Activated naive CD4-positive, alpha-beta T cell treated with anti-CD3 and anti-CD28 coated beads, Interleukin-2, amount 10 ng/mL, durations not matched to agents 7 days and 5 days (primary cell): Measurements from ENCODE around the gene FFAR3.

ENCODE experiments used
- CTCF ChIA-PET: fragments of 350-600 bp; sonication (Branson Sonifier 250); formaldehyde crosslinking; loops from one replicate; lab custom pipeline; 2021; ENCODE audit warnings: antibody characterized with exemption; lab: Charles Lee
- DNase-seq: peaks from one replicate; pipeline ENCODE4 v3.0.0-alpha.2; 2020
- H3K27ac Mint-ChIP-seq: one replicate; pipeline ENCODE4 v1.8.0; 2021; ENCODE audit warnings: mild to moderate bottlenecking, moderate library complexity, mixed read lengths
- H3K27me3 Mint-ChIP-seq: one replicate; pipeline ENCODE4 v1.8.0; 2021; ENCODE audit warnings: mild to moderate bottlenecking, mixed read lengths
- H3K36me3 Mint-ChIP-seq: one replicate; pipeline ENCODE4 v1.8.0; 2021; ENCODE audit warnings: mixed read lengths
- H3K4me1 Mint-ChIP-seq: one replicate; pipeline ENCODE4 v1.8.0; 2021; ENCODE audit warnings: mixed read lengths
- H3K4me3 Mint-ChIP-seq: one replicate; pipeline ENCODE4 v1.8.0; 2021; ENCODE audit warnings: mild to moderate bottlenecking, moderate library complexity, mixed read lengths
- H3K9me3 Mint-ChIP-seq: one replicate; pipeline ENCODE4 v1.8.0; 2021; ENCODE audit warnings: mixed read lengths

FFAR3 gene

DNA sequence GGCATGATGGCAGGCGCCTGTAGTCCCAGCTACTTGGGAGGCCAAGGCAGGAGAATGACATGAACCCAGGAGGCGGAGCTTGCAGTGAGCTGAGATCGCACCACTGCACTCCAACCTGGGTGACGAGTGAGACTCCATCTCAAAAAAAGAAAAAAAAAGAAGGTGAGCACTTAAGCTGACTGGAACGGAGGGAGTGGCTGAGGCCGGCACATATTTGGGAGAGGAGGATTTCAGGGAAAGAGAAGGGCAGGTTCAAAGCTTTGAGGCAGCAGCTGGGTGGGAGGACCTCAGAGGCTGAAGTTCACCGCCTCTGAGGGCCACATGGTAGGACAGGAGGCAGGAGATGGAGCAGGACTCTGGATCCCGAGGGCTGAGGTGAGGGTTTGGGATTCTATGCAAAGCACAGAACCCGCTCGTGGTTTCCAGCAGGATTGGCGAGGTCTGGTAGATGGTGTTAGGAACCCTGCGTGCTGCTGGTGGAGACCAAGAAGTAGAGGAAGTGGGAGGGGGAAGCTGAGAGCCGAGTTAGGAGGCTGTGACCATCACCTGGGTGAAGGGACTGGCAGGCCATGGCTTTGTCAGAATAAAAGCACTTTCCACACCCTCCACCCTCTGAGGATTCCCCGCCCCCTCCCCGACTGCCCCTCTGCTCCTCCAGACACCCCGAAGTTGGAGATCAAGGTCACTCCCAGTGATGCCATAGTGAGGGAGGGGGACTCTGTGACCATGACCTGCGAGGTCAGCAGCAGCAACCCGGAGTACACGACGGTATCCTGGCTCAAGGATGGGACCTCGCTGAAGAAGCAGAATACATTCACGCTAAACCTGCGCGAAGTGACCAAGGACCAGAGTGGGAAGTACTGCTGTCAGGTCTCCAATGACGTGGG is 20.9 kb upstream of the FFAR3 start:
- peaks cover 10% of the 10 kb centered on the region for H3K4me1 Mint-ChIP-seq
- CTCF ChIA-PET: no interaction called here
- H3K9me3 Mint-ChIP-seq: no peaks in the 10 kb centered on the region
- H3K36me3 Mint-ChIP-seq: no peaks in the 10 kb centered on the region
- H3K27me3 Mint-ChIP-seq: peaks cover 51% of the 10 kb centered on the region
- no peak overlapping the region for H3K27ac Mint-ChIP-seq
- H3K4me3 Mint-ChIP-seq: no peak overlapping the region
- no peak for DNase-seq

DNA sequence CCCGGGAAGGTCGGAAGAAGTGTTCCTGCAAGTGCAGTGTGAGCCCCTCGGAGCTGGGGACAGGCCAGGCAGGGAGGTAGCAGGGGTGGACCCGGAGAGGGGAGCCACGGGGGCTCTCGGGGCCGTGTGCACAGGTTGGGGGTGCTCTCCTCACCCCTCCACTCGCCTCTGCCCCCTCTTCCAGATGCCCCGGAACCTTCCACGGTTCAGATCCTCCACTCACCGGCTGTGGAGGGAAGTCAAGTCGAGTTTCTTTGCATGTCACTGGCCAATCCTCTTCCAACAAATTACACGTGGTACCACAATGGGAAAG is 20.3 kb upstream of the FFAR3 start:
- Mint-ChIP-seq H3K36me3 (no peaks in the 10 kb centered on the region), H3K27ac (no peak overlapping the region), H3K27me3 (peaks cover 53% of the 10 kb centered on the region), H3K9me3 (no peaks in the 10 kb centered on the region), H3K4me3 (no peak overlapping the region), H3K4me1 (peaks cover 5% of the 10 kb centered on the region)
- CTCF ChIA-PET: no interaction called here
- DNase-seq: no peak

DNA sequence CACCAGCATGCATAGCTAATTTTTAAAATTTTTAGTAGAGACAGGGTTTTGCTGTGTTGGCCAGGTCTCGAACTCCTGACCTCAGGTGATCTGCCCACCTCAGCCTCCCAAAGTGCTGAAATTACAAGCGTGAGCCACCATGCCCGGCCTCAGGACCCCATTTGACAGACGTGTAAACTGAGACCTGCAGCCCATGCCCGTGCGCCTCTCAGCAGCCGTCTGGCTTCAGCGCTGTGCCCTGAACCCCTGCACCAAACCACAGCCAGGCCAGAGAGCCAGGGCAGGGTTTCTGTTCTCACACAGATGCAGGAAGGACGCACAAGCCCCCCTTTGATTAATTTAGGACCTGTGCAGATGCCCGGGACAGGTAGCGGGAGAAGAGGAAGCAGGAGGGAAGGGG is 17.8 kb upstream of the FFAR3 start:
- Mint-ChIP-seq H3K9me3 (no peaks in the 10 kb centered on the region), H3K27ac (no peak overlapping the region), H3K4me1 (no peaks in the 10 kb centered on the region), H3K36me3 (no peaks in the 10 kb centered on the region), H3K4me3 (no peak overlapping the region), H3K27me3 (peaks cover 69% of the 10 kb centered on the region)
- no peak for DNase-seq
- CTCF ChIA-PET: no interaction called here

DNA sequence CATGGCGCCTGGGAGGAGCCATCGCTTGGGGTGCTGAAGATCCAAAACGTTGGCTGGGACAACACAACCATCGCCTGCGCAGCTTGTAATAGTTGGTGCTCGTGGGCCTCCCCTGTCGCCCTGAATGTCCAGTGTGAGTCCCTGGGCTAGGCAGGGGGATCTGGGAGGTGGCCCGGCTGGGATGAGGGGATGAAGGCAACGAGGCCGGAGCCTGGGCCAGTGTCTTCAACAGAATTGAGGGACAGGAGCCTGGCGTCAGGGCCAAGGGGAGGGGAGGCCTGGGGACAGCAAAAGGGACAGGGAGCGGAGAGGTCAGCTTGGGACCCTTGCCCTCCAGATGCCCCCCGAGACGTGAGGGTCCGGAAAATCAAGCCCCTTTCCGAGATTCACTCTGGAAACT is 17.3 kb upstream of the FFAR3 start:
- DNase-seq: no peak
- Mint-ChIP-seq H3K4me1 (peaks cover 4% of the 10 kb centered on the region), H3K36me3 (no peaks in the 10 kb centered on the region), H3K9me3 (no peaks in the 10 kb centered on the region), H3K27me3 (peaks cover 72% of the 10 kb centered on the region), H3K27ac (no peak overlapping the region), H3K4me3 (no peak overlapping the region)
- CTCF ChIA-PET: no interaction called here

DNA sequence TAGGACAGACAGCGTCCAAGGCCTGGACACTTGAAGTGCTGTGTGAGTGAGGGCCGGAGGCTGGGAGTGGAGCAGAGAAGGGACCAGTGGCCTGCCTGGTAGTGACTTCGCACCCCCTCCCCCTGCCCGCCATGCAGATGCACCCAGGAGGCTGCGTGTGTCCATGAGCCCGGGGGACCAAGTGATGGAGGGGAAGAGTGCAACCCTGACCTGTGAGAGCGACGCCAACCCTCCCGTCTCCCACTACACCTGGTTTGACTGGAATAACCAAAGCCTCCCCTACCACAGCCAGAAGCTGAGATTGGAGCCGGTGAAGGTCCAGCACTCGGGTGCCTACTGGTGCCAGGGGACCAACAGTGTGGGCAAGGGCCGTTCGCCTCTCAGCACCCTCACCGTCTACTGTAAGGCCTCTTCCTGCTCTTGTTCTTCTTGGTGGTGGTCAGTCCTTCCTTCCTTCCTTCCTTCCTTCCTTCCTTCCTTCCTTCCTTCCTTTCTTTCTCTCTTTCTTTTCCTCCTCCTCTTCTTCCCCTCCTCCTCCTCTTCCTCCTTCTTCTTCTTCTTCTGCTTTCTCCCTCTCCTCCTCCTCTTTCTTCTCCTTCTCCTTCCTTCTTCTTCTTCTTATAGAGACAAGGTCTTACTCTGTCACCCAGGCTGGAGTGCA is 16.6 kb upstream of the FFAR3 start:
- Mint-ChIP-seq H3K27me3 (peaks cover 76% of the 10 kb centered on the region), H3K4me1 (peaks cover 11% of the 10 kb centered on the region), H3K36me3 (no peaks in the 10 kb centered on the region), H3K27ac (no peak overlapping the region), H3K4me3 (no peak overlapping the region), H3K9me3 (no peaks in the 10 kb centered on the region)
- CTCF ChIA-PET: interaction anchor here (1.1 to 1.3 kb wide), 2 partner anchors 9 to 174 kb away, joined by 3 read pairs; no protein-coding TSS in a partner anchor
- DNase-seq: no peak

DNA sequence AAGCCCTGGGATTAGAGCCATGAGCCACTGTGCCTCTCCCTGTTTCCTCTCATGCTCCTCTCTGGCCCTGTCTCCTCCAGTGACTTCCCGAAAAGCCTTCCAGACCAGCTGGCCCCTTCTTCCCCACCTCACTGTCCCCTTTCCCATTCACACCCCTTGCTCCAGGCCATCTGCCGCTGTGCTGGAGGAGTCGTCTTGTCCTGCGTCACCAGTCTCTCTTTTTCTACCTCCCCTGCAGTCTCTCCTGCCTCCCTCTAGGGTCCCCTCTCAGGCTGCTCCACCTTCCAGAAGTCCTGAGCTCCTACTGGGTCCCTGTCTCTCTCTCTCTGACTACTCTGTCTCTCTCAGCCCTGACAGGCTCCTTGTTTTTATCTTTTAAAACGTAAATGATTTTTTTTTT is 15.8 kb upstream of the FFAR3 start:
- Mint-ChIP-seq H3K27ac (no peak overlapping the region), H3K36me3 (no peaks in the 10 kb centered on the region), H3K27me3 (peaks cover 79% of the 10 kb centered on the region), H3K4me1 (peaks cover 18% of the 10 kb centered on the region), H3K9me3 (no peaks in the 10 kb centered on the region), H3K4me3 (no peak overlapping the region)
- CTCF ChIA-PET: interaction anchor here (1.1 to 1.3 kb wide), 2 partner anchors 10 to 173 kb away, joined by 3 read pairs; no protein-coding TSS in a partner anchor
- DNase-seq: no peak

DNA sequence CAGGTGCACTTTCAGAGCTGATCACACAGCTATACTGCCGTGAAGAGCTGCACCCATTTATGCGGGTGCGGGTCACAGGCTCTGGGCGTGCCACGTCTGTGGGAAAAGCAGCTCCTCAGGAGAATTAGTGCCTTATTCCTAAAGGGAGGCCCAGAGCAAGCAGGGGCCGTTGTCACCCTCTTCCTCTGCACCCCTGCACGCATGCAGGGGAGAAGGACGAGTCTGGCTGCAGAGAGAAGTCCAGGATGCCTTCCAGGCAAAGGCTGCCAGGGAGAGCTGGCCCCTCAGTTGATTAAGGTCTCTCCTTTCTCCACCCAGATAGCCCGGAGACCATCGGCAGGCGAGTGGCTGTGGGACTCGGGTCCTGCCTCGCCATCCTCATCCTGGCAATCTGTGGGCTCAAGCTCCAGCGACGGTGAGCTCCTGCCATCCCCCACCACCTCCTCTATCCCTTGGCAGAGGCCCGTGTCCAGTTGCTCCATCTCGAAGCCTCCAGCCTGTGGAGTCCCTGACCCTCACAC is 13.7 kb upstream of the FFAR3 start:
- Mint-ChIP-seq H3K36me3 (no peaks in the 10 kb centered on the region), H3K27me3 (peaks cover 92% of the 10 kb centered on the region), H3K4me1 (peaks cover 33% of the 10 kb centered on the region), H3K27ac (no peak overlapping the region), H3K4me3 (no peak overlapping the region), H3K9me3 (no peaks in the 10 kb centered on the region)
- CTCF ChIA-PET: interaction anchor here (0.9 kb wide), 1 partner anchor 9 kb away, joined by 4 read pairs; no protein-coding TSS in a partner anchor
- no peak for DNase-seq

DNA sequence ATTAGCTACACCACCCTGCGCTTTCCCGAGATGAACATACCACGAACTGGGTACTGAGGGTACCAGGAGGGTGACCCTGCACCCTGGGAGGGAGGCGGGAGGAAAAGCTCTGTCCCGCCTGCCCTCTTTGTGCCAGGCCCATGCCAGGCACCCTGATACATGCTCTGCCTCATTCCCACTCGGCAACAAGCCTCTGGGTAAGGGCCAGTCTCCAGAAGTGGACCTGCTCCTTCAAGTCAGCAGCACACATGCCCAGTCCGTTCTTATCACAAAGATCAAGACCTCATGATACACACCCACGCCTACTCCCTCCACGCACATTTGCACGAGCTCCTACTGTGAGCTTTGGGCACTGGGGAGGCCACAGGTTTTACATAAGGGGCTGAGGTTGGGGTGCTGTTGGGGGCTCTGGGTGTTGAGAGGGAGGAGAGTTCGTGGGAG is 12.6 kb upstream of the FFAR3 start:
- Mint-ChIP-seq H3K27ac (no peak overlapping the region), H3K9me3 (no peaks in the 10 kb centered on the region), H3K4me3 (no peak overlapping the region), H3K36me3 (no peaks in the 10 kb centered on the region), H3K27me3 (peaks cover 94% of the 10 kb centered on the region), H3K4me1 (peaks cover 33% of the 10 kb centered on the region)
- DNase-seq: no peak
- CTCF ChIA-PET: interaction anchor here (2.2 kb wide), 1 partner anchor 192 kb away, joined by 5 read pairs; the partner anchor contains the start of gene FXYD5

DNA sequence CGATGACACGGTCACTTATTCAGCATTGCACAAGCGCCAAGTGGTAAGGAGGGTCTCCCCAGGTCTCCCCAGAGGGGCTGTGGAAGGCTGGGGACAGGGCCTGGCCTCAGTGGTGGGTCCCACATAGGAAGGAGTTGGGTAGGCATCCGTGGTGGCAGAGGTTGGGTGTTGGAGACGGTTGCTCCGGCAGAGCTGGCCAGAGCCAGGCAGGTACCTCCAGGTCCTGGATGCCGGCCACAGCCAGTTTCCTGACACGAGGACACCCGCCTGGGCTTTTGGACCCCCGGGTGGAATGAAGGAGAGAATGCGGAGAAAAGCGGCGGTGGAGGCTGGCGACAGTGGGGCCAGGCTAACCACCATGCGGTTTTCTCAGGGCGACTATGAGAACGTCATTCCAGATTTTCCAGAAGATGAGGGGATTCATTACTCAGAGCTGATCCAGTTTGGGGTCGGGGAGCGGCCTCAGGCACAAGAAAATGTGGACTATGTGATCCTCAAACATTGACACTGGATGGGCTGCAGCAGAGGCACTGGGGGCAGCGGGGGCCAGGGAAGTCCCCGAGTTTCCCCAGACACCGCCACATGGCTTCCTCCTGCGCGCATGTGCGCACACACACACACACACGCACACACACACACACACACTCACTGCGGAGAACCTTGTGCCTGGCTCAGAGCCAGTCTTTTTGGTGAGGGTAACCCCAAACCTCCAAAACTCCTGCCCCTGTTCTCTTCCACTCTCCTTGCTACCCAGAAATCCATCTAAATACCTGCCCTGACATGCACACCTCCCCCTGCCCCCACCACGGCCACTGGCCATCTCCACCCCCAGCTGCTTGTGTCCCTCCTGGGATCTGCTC is 11.8 kb upstream of the FFAR3 start:
- CTCF ChIA-PET: interaction anchor here (1.0 to 2.2 kb wide), 6 partner anchors 39 to 204 kb away, joined by 3 to 5 read pairs (median 5); partner anchors contain the start of gene FXYD5
- Mint-ChIP-seq H3K27me3 (peaks cover 94% of the 10 kb centered on the region), H3K4me1 (peaks cover 33% of the 10 kb centered on the region), H3K36me3 (no peaks in the 10 kb centered on the region), H3K27ac (peak overlapping the region; percentile 31), H3K4me3 (peak overlapping the region; percentile 4), H3K9me3 (no peaks in the 10 kb centered on the region)
- DNase-seq: peak; percentile 76

DNA sequence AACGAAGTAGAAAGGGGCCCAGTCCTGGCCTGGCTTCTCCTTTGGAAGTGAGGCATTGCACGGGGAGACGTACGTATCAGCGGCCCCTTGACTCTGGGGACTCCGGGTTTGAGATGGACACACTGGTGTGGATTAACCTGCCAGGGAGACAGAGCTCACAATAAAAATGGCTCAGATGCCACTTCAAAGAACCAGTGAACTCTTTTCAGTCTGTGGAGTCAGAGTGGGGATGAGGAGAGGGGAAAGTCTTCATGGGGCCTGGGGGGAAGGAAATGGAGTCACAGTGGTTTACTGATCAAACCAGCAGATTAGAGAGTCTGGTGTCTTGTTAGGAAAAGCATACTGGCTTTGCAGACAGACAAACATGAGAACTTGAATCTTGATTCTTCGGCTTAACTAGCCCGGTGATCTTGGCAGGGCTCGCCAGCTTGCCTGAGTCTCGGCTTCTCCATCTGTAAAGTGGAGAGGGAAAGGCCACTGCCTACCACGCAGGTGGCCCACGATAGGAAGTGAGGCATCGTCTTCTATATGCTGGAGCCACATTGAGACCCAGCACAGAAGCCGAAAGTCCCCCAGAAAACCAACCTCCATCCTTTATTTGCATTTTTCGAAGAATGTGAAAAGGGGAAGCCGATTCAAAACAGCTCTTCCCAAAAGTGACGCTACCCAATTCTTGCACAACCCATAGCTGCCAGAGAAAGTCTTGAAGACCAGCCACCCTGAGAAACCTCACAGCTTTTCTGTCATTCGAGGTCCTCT is 10.9 kb upstream of the FFAR3 start, which contains the start of gene FFAR1:
TSS of gene FFAR1 (plus strand) at position 732 of the 759 bp plus-strand sequence. CDS start 3,650 bp downstream, outside the sequence.
- DNase-seq: peak; percentile 57
- H3K4me3 Mint-ChIP-seq: peak within 1 kb of the TSS; percentile 4
- peaks cover 91% of the 10 kb centered on the region for H3K27me3 Mint-ChIP-seq
- CTCF ChIA-PET: interaction anchor here (0.7 to 2.2 kb wide), 7 partner anchors 10 to 205 kb away, joined by 3 to 5 read pairs (median 5); partner anchors contain the start of genes FFAR3 and FXYD5
- peaks cover 33% of the 10 kb centered on the region for H3K4me1 Mint-ChIP-seq
- H3K9me3 Mint-ChIP-seq: no peaks in the 10 kb centered on the region
- H3K27ac Mint-ChIP-seq: peak within 1 kb of the TSS; percentile 61
- H3K36me3 Mint-ChIP-seq: no peaks in the 10 kb centered on the region

DNA sequence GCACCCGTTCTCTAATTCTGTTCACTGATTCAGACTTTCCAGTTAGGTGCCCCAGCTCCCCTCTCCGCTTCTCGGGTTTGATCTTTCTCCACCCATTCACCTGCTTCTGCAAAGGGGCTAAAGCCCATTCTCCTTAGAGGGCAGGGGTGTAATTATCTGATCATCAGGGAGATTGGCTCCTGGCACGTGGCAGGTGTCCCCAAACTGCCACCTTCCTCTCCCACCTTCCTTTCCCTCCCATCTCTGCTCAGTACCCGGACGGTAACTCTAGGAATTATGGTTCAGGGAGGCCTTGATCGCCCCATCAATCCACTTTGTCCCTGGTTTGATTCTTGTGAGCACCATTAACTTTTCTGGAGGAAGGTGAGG is 10.3 kb upstream of the FFAR3 start:
- CTCF ChIA-PET: interaction anchor here (0.7 to 1.9 kb wide), 5 partner anchors 10 to 147 kb away, joined by 3 to 5 read pairs (median 5); partner anchors contain the start of gene FFAR3
- DNase-seq: no peak
- peaks cover 37% of the 10 kb centered on the region for H3K4me1 Mint-ChIP-seq
- peak overlapping the region; percentile 61 for H3K27ac Mint-ChIP-seq
- no peaks in the 10 kb centered on the region for H3K36me3 Mint-ChIP-seq
- peaks cover 90% of the 10 kb centered on the region for H3K27me3 Mint-ChIP-seq
- H3K4me3 Mint-ChIP-seq: peak overlapping the region; percentile 4
- no peaks in the 10 kb centered on the region for H3K9me3 Mint-ChIP-seq

DNA sequence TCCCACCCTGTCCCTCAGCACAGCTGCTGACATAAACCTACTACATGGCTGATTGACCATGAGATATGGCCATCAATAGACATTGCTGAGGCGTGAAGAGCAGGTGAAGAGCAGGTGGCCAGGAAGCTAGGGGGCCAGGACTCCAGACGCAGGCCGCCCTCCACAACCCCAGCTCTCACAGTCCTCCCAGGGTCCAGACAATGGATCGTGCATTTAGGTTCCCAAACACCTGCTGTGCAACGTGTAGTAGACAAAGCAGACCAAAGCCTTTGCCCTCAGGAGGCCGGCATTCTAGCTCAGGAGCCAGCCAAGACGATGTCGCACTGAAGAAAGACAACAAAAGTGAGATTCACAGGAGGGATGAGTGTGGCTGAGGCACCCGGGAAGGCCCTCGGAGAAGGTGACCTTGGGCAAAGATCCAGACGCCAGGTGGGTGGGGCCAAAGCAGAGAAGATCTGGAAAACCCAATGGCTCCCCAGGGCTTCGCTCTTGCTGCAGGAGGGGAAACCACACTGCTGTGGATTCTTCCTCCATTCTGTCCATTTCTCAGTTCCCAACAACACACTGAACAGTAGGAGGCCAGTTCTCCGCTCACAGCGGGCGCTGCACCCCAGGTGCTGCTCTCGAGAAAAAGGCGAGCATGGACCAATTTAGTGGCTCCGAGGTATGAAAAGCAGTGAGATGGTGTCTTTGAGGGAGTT is 9.2 kb upstream of the FFAR3 start:
- no peaks in the 10 kb centered on the region for H3K9me3 Mint-ChIP-seq
- H3K4me1 Mint-ChIP-seq: peaks cover 38% of the 10 kb centered on the region
- H3K27me3 Mint-ChIP-seq: peaks cover 86% of the 10 kb centered on the region
- H3K36me3 Mint-ChIP-seq: no peaks in the 10 kb centered on the region
- H3K27ac Mint-ChIP-seq: no peak overlapping the region
- peak; percentile 12 for DNase-seq
- CTCF ChIA-PET: interaction anchor here (1.1 to 1.8 kb wide), 3 partner anchors 9 to 146 kb away, joined by 3 to 9 read pairs (median 6); partner anchors contain the start of gene FFAR3
- no peak overlapping the region for H3K4me3 Mint-ChIP-seq
